ENCODE data around the gene HLA-C.
A peak's percentile ranks its signal among the peaks of the same experiment; 100 is the strongest.
"Not testable (repeated sequence)": the region's sequence is repeated elsewhere in the genome, so short reads cannot be mapped to it uniquely, and the experiment has no call there.

The HLA-C gene

GRCh38 chr6:31271641-31272357 lies at the start of gene HLA-C:
Gene HLA-C (minus strand): TSS chr6:31272092. CDS start chr6:31272071, 21 bp downstream.
- DNase-seq, result peak; percentile 95

- no peak for DNase-seq
These were observed 49.3 kb upstream of the HLA-C start for GRCh38 chr6:31321005-31321707.

- DNase-seq, result no peak
These were observed 45.1 kb upstream of the HLA-C start for GRCh38 chr6:31317036-31317435.

GRCh38 chr6:31309641-31310040 lies 37.7 kb upstream of the HLA-C start:
- no peak for DNase-seq

GRCh38 chr6:31308845-31309175 lies 36.9 kb upstream of the HLA-C start:
- no peak for DNase-seq

- no peak for DNase-seq
These were observed 36.4 kb upstream of the HLA-C start for GRCh38 chr6:31308050-31308844.

- no peak for DNase-seq
These were observed 35.8 kb upstream of the HLA-C start for GRCh38 chr6:31307669-31308049.

GRCh38 chr6:31305703-31306219 lies 33.9 kb upstream of the HLA-C start:
- no peak for DNase-seq

GRCh38 chr6:31304683-31305082 lies 32.8 kb upstream of the HLA-C start:
- no peak for DNase-seq

GRCh38 chr6:31300797-31301196 lies 28.9 kb upstream of the HLA-C start:
- no peak for DNase-seq

- no peak for DNase-seq
These were observed 28.1 kb upstream of the HLA-C start for GRCh38 chr6:31299947-31300346.

- no peak for DNase-seq
These were observed 27.6 kb upstream of the HLA-C start for GRCh38 chr6:31299511-31299910.

- DNase-seq, result no peak
These were observed 22.2 kb upstream of the HLA-C start for GRCh38 chr6:31294056-31294455.

- DNase-seq, result no peak
These were observed 21.5 kb upstream of the HLA-C start for GRCh38 chr6:31293343-31293742.

GRCh38 chr6:31289788-31290187 lies 17.9 kb upstream of the HLA-C start:
- DNase-seq, result no peak

- DNase-seq, result no peak
These were observed 15.7 kb upstream of the HLA-C start for GRCh38 chr6:31287619-31288018.

GRCh38 chr6:31285982-31286381 lies 14.1 kb upstream of the HLA-C start:
- DNase-seq, result no peak

- no peak for DNase-seq
These were observed 13.6 kb upstream of the HLA-C start for GRCh38 chr6:31285486-31285885.

GRCh38 chr6:31279647-31280046 lies 7.8 kb upstream of the HLA-C start:
- DNase-seq, result not testable (repeated sequence)

GRCh38 chr6:31272836-31273626 lies 1.1 kb upstream of the HLA-C start:
- DNase-seq, result no peak

GRCh38 chr6:31272436-31272835 lies 544 bp upstream of the HLA-C start:
- DNase-seq, result no peak

GRCh38 chr6:31270788-31271640 lies 878 bp downstream of the HLA-C start:
- no peak for DNase-seq
